A673 (cell line): ENCODE data around the gene CPA1.

Experiments
- EZH2 ChIP-seq: fragments of 200-600 bp; sonication (generic); IDR thresholded peaks from 2 replicates; pipeline ENCODE4 v1.6.1; 2017; ENCODE audit warnings: borderline replicate concordance, low read depth, mild to moderate bottlenecking, mixed read lengths, antibody characterized with exemption, low read length; ENCODE audit not compliant: poor library complexity, severe bottlenecking
- TF ChIP-seq, protein P1 (sequence below): fragments of 300-800, 200-600 bp; sonication (generic); conservative IDR thresholded peaks from 2 replicates; pipeline ENCODE4 v1.5.1; 2017; ENCODE audit warnings: low read depth, mild to moderate bottlenecking, antibody characterized with exemption, low read length, moderate library complexity, mixed read lengths

DNA sequence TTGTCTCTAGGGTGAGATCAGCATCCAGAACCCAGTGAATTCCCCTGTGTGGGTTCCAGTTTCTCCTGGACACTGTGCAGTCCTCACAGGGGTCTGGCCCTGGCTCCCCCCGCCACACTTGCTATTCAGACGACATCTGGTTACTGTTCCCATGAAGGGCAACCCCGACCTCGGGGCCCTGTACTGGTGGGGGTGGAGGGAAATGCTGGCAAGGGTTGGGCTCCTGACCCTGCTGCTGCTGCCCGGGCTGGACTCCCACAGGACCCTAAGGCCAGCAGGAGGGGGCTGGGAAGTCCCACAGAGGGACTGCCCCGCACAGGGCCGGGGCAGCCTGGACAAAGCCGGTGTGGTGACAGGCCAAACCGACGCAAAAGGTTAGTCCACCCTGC, 768 bp upstream of the CPA1 start:
- TF ChIP-seq, protein P1, sequence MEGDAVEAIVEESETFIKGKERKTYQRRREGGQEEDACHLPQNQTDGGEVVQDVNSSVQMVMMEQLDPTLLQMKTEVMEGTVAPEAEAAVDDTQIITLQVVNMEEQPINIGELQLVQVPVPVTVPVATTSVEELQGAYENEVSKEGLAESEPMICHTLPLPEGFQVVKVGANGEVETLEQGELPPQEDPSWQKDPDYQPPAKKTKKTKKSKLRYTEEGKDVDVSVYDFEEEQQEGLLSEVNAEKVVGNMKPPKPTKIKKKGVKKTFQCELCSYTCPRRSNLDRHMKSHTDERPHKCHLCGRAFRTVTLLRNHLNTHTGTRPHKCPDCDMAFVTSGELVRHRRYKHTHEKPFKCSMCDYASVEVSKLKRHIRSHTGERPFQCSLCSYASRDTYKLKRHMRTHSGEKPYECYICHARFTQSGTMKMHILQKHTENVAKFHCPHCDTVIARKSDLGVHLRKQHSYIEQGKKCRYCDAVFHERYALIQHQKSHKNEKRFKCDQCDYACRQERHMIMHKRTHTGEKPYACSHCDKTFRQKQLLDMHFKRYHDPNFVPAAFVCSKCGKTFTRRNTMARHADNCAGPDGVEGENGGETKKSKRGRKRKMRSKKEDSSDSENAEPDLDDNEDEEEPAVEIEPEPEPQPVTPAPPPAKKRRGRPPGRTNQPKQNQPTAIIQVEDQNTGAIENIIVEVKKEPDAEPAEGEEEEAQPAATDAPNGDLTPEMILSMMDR: no peak
- TF ChIP-seq EZH2: no peak
